ENCODE results near the gene PLXDC2. TPM values are rescaled to one million over a fixed set of nuclear protein-coding genes. Genes with fewer than 3 reads are reported as not detected.

PLXDC2 gene
- polyA plus RNA-seq, 1 experiment = 0.47 TPM

GRCh38 chr10:20085115-20085514 is 268.9 kb downstream of the PLXDC2 start:
- POLR2A ChIA-PET = no interaction called here
- Histone ChIP-seq H3K27me3 (ENCODE audit: control insufficient read depth, insufficient read depth, low read length) (no peaks in the 10 kb centered on the region), H3K36me3 (ENCODE audit: control insufficient read depth, insufficient read depth, low read length) (no peaks in the 10 kb centered on the region), H3K4me3 (ENCODE audit: low read depth, low read length) (no peak overlapping the region)
- DNase-seq (ENCODE audit: low read depth) = no peak
- CTCF ChIA-PET = no interaction called here
- TF ChIP-seq CTCF (IDR thresholded peaks at IDR 0.05; ENCODE audit: insufficient read depth, low read depth, low read length) = no peak

- ChIA-PET CTCF (no interaction called here), POLR2A (no interaction called here)
- no peak overlapping the region for H3K4me3 ChIP-seq (ENCODE audit: low read depth, low read length)
- no peaks in the 10 kb centered on the region for H3K27me3 ChIP-seq (ENCODE audit: control insufficient read depth, insufficient read depth, low read length)
- H3K36me3 ChIP-seq (ENCODE audit: control insufficient read depth, insufficient read depth, low read length) = no peaks in the 10 kb centered on the region
- TF ChIP-seq CTCF (IDR thresholded peaks at IDR 0.05; ENCODE audit: insufficient read depth, low read depth, low read length) = no peak
- no peak for DNase-seq (ENCODE audit: low read depth)
Measured at GRCh38 chr10:20087353-20087752, 271.1 kb downstream of the PLXDC2 start.

- POLR2A ChIA-PET = no interaction called here
Measured at GRCh38 chr10:20088061-20088701, 271.9 kb downstream of the PLXDC2 start.

GRCh38 chr10:20089879-20090278 is 273.6 kb downstream of the PLXDC2 start:
- no peak for TF ChIP-seq CTCF (IDR thresholded peaks at IDR 0.05; ENCODE audit: insufficient read depth, low read depth, low read length)

More at GRCh38 chr10:20088061-20088701, 271.9 kb downstream of the PLXDC2 start:
- Histone ChIP-seq H3K36me3 (ENCODE audit: control insufficient read depth, insufficient read depth, low read length) (no peaks in the 10 kb centered on the region), H3K4me3 (ENCODE audit: low read depth, low read length) (no peak overlapping the region), H3K27me3 (ENCODE audit: control insufficient read depth, insufficient read depth, low read length) (no peaks in the 10 kb centered on the region)
- CTCF ChIA-PET = no interaction called here
- TF ChIP-seq CTCF (IDR thresholded peaks at IDR 0.05; ENCODE audit: insufficient read depth, low read depth, low read length) = no peak
- no peak for DNase-seq (ENCODE audit: low read depth)

GRCh38 chr10:20090831-20091230 is 274.6 kb downstream of the PLXDC2 start:
- H3K27me3 ChIP-seq (ENCODE audit: control insufficient read depth, insufficient read depth, low read length) = no peaks in the 10 kb centered on the region
- ChIA-PET CTCF (no interaction called here), POLR2A (no interaction called here)
- no peak for DNase-seq (ENCODE audit: low read depth)
- H3K36me3 ChIP-seq (ENCODE audit: control insufficient read depth, insufficient read depth, low read length) = no peaks in the 10 kb centered on the region
- no peak for TF ChIP-seq CTCF (IDR thresholded peaks at IDR 0.05; ENCODE audit: insufficient read depth, low read depth, low read length)
- no peak overlapping the region for H3K4me3 ChIP-seq (ENCODE audit: low read depth, low read length)

More at GRCh38 chr10:20089879-20090278, 273.6 kb downstream of the PLXDC2 start:
- ChIA-PET POLR2A (no interaction called here), CTCF (no interaction called here)
- Histone ChIP-seq H3K27me3 (ENCODE audit: control insufficient read depth, insufficient read depth, low read length) (no peaks in the 10 kb centered on the region), H3K4me3 (ENCODE audit: low read depth, low read length) (no peak overlapping the region), H3K36me3 (ENCODE audit: control insufficient read depth, insufficient read depth, low read length) (no peaks in the 10 kb centered on the region)
- DNase-seq (ENCODE audit: low read depth) = no peak

Data from BJ (cell line).